HFFc6 (cell line): ENCODE data around the gene OVCH1. TPM values are rescaled to one million over a fixed set of nuclear protein-coding genes. Genes with fewer than 3 reads are reported as not detected.
A peak's percentile ranks its signal among the peaks of the same experiment; 100 is the strongest.

Experiments
- DNase-seq: peaks from one replicate; pipeline ENCODE4 v3.0.0-alpha.2; 2018
- H3K27ac Mint-ChIP-seq: 2 replicates; pipeline ENCODE4 v1.8.0; 2020; ENCODE audit warnings: mild to moderate bottlenecking, mixed read lengths
- H3K27me3 Mint-ChIP-seq: 2 replicates; pipeline ENCODE4 v1.8.0; 2021; ENCODE audit warnings: mild to moderate bottlenecking, moderate library complexity, mixed read lengths; ENCODE audit not compliant: insufficient read depth
- H3K36me3 Mint-ChIP-seq: 2 replicates; pipeline ENCODE4 v1.8.0; 2021; ENCODE audit warnings: low read depth, mixed read lengths
- H3K4me1 Mint-ChIP-seq: 2 replicates; pipeline ENCODE4 v1.8.0; 2020; ENCODE audit warnings: low read depth, mixed read lengths
- H3K4me3 Mint-ChIP-seq: 2 replicates; pipeline ENCODE4 v1.8.0; 2020; ENCODE audit warnings: mild to moderate bottlenecking, moderate library complexity, mixed read lengths
- H3K9me3 Mint-ChIP-seq: 2 replicates; pipeline ENCODE4 v1.8.0; 2020; ENCODE audit warnings: mild to moderate bottlenecking, mixed read lengths
- CTCF ChIP-seq: fragments of 200-600 bp; sonication (generic); IDR thresholded peaks from 2 replicates; pipeline ENCODE4 v1.5.0; 2021; ENCODE audit warnings: antibody characterized with exemption, mild to moderate bottlenecking
- total RNA-seq, 6 experiments: library from RNA; stranded (reverse); fragmentation: NEBNext Ultra II Directional; extraction: Animal tissue kit (Norgen Biotek cat#: 25700); gene quantifications; 2 replicates in 1 of 6; 3 replicates in 5 of 6; pipeline ENCODE4 v1.2.3, GENCODE V29; 2021

Gene OVCH1
- total RNA-seq, 6 experiments from 2014 or later = not detected

GRCh38 chr12:29380536-29381523 is 116.7 kb downstream of the OVCH1 start, which contains the start of gene ERGIC2:
TSS of gene ERGIC2 (minus strand) at chr12:29381172. CDS start at chr12:29371633, 9,539 bp downstream.
- Mint-ChIP-seq H3K36me3 (peaks cover 13% of the 10 kb centered on the region; the same call in 1 of the 2 replicates), H3K9me3 (no peaks in the 10 kb centered on the region), H3K27me3 (peaks cover 6% of the 10 kb centered on the region), H3K4me3 (peak within 1 kb of the TSS; percentile 95), H3K4me1 (peaks cover 28% of the 10 kb centered on the region), H3K27ac (peak within 1 kb of the TSS; percentile 92)
- peak; percentile 99 for DNase-seq
- TF ChIP-seq CTCF = no peak

Other genes with a start within 250 kb of the OVCH1 start
- 100 to 1,000 TPM; 131 to 161 (median 152) TPM for gene ERGIC2, start 116.5 kb downstream of the OVCH1 start, total RNA-seq